ENCODE data around the gene FAM118A. TPM values are rescaled to one million over a fixed set of nuclear protein-coding genes. Genes with fewer than 3 reads are reported as not detected.
"Not testable (repeated sequence)": the region's sequence is repeated elsewhere in the genome, so short reads cannot be mapped to it uniquely, and the experiment has no call there.

The FAM118A gene
- polyA plus RNA-seq, 1 experiment, result 18.8 TPM

- CTCF ChIA-PET, result no interaction called here
- no peak for DNase-seq (ENCODE audit: low read depth)
- H3K27me3 ChIP-seq (ENCODE audit: control insufficient read depth, insufficient read depth, low read length), result peaks cover 1% of the 10 kb centered on the region; the same call in 1 of the 2 replicates
- no peak for TF ChIP-seq CTCF (IDR thresholded peaks at IDR 0.05; ENCODE audit: insufficient read depth, low read depth, low read length)
- H3K4me3 ChIP-seq (ENCODE audit: low read depth, low read length), result no peak overlapping the region
- no peaks in the 10 kb centered on the region for H3K36me3 ChIP-seq (ENCODE audit: control insufficient read depth, insufficient read depth, low read length)
- POLR2A ChIA-PET, result no interaction called here
Observed at GRCh38 chr22:45291931-45292290, 17.8 kb upstream of the FAM118A start.

GRCh38 chr22:45292731-45293442 is 16.8 kb upstream of the FAM118A start:
- H3K36me3 ChIP-seq (ENCODE audit: control insufficient read depth, insufficient read depth, low read length), result no peaks in the 10 kb centered on the region
- ChIA-PET CTCF (no interaction called here), POLR2A (no interaction called here)
- no peak overlapping the region for H3K4me3 ChIP-seq (ENCODE audit: low read depth, low read length)
- no peaks in the 10 kb centered on the region for H3K27me3 ChIP-seq (ENCODE audit: control insufficient read depth, insufficient read depth, low read length)
- TF ChIP-seq CTCF (IDR thresholded peaks at IDR 0.05; ENCODE audit: insufficient read depth, low read depth, low read length), result no peak
- DNase-seq (ENCODE audit: low read depth), result no peak

GRCh38 chr22:45294030-45294429 is 15.7 kb upstream of the FAM118A start:
- no peaks in the 10 kb centered on the region for H3K27me3 ChIP-seq (ENCODE audit: control insufficient read depth, insufficient read depth, low read length)
- no peak for DNase-seq (ENCODE audit: low read depth)
- TF ChIP-seq CTCF (IDR thresholded peaks at IDR 0.05; ENCODE audit: insufficient read depth, low read depth, low read length), result no peak
- no peak overlapping the region for H3K4me3 ChIP-seq (ENCODE audit: low read depth, low read length)
- CTCF ChIA-PET, result interaction anchor here (1.0 kb wide), 1 partner anchor 608 kb away, joined by 4 read pairs; no protein-coding TSS in a partner anchor
- H3K36me3 ChIP-seq (ENCODE audit: control insufficient read depth, insufficient read depth, low read length), result no peaks in the 10 kb centered on the region
- POLR2A ChIA-PET, result no interaction called here

GRCh38 chr22:45295004-45295403 is 14.7 kb upstream of the FAM118A start:
- H3K27me3 ChIP-seq (ENCODE audit: control insufficient read depth, insufficient read depth, low read length); H3K4me3 ChIP-seq (ENCODE audit: low read depth, low read length); H3K36me3 ChIP-seq (ENCODE audit: control insufficient read depth, insufficient read depth, low read length); DNase-seq (ENCODE audit: low read depth): not testable (repeated sequence)
- ChIA-PET CTCF (interaction anchor here (0.9 kb wide), 1 partner anchor 9 kb away, joined by 6 read pairs; no protein-coding TSS in a partner anchor), POLR2A (interaction anchor here (0.5 kb wide), 1 partner anchor 114 kb away, joined by 4 read pairs; no protein-coding TSS in a partner anchor)

GRCh38 chr22:45295492-45295891 is 14.2 kb upstream of the FAM118A start:
- Histone ChIP-seq H3K4me3 (ENCODE audit: low read depth, low read length) (no peak overlapping the region), H3K36me3 (ENCODE audit: control insufficient read depth, insufficient read depth, low read length) (no peaks in the 10 kb centered on the region), H3K27me3 (ENCODE audit: control insufficient read depth, insufficient read depth, low read length) (no peaks in the 10 kb centered on the region)
- no peak for DNase-seq (ENCODE audit: low read depth)
- ChIA-PET CTCF (interaction anchor here (0.9 kb wide), 1 partner anchor 9 kb away, joined by 6 read pairs; no protein-coding TSS in a partner anchor), POLR2A (no interaction called here)
- TF ChIP-seq CTCF (IDR thresholded peaks at IDR 0.05; ENCODE audit: insufficient read depth, low read depth, low read length), result no peak
